Breast epithelium (tissue), 3 donors: ENCODE measurements around the gene SERBP1.

Experiments
- CTCF ChIP-seq, 3 donors: fragments of 450-650 bp; IDR thresholded peaks; one replicate each; pipeline ENCODE4 v1.5.1; 2016 to 2017; ENCODE audit warnings: antibody characterized with exemption in 3 of 3, mild to moderate bottlenecking in 3 of 3, moderate library complexity in 3 of 3
- POLR2A ChIP-seq: fragments of 450-650 bp; IDR thresholded peaks from one replicate; pipeline ENCODE4 v1.6.1; 2016; ENCODE audit warnings: antibody characterized with exemption, mild to moderate bottlenecking, moderate library complexity
- POLR2AphosphoS5 ChIP-seq, 3 donors: sonication (generic); formaldehyde crosslinking; IDR thresholded peaks; one replicate each; pipeline ENCODE4 v1.6.1; 2017; ENCODE audit warnings: antibody characterized with exemption in 3 of 3

GRCh38 chr1:67401443-67401842, 28.8 kb downstream of the SERBP1 start:
- TF ChIP-seq POLR2A (no peak), CTCF (IDR thresholded peaks at IDR 0.05) (no peak), POLR2AphosphoS5 (IDR thresholded peaks at IDR 0.05) (no peak)
